ENCODE results near the gene PIP5K1B. TPM values are rescaled to one million over a fixed set of nuclear protein-coding genes. Genes with fewer than 3 reads are reported as not detected.
"Not testable (repeated sequence)": the region's sequence is repeated elsewhere in the genome, so short reads cannot be mapped to it uniquely, and the experiment has no call there.

The PIP5K1B gene
- total and polyA plus RNA-seq, 12 donors, result 2.1 to 24.0 (median 9.7) TPM

GRCh38 chr9:68694125-68694524 is 10.9 kb upstream of the PIP5K1B start:
- H3K9me3 ChIP-seq (replicated peaks in 1 of 3), result no peaks in the 10 kb centered on the region
- no peaks in the 10 kb centered on the region for H3K4me1 ChIP-seq (replicated peaks in 1 of 2)
- no peak overlapping the region for H3K27ac ChIP-seq
- no peaks in the 10 kb centered on the region for H3K36me3 ChIP-seq (replicated peaks in 1 of 2)
- intact Hi-C loops (cut with DNase I), result no loop called here
- H3K4me3 ChIP-seq, result no peak overlapping the region
- TF ChIP-seq CTCF (IDR thresholded peaks at IDR 0.05) (no peak), POLR2A (IDR thresholded peaks at IDR 0.05) (no peak)
- WGBS, 4 donors, result 85 to 91% (median 89%) methylated on average over 4 of the region's 4 CpGs
- DNase-seq, result no peak
- H3K27me3 ChIP-seq, result no peaks in the 10 kb centered on the region

- no peaks in the 10 kb centered on the region for H3K4me1 ChIP-seq (replicated peaks in 1 of 2)
- H3K36me3 ChIP-seq (replicated peaks in 1 of 2), result no peaks in the 10 kb centered on the region
- no peaks in the 10 kb centered on the region for H3K9me3 ChIP-seq (replicated peaks in 1 of 3)
- no peaks in the 10 kb centered on the region for H3K27me3 ChIP-seq
- no peak overlapping the region for H3K4me3 ChIP-seq
- intact Hi-C loops (cut with DNase I), result no loop called here
- TF ChIP-seq POLR2A (IDR thresholded peaks at IDR 0.05) (no peak), CTCF (IDR thresholded peaks at IDR 0.05) (no peak)
- 67 to 80% (median 74%) methylated on average over 3 to 4 of the region's 4 CpGs for WGBS, 4 donors
- no peak overlapping the region for H3K27ac ChIP-seq
- no peak for DNase-seq
These were observed 7.2 kb upstream of the PIP5K1B start for GRCh38 chr9:68697851-68698250.

DNA sequence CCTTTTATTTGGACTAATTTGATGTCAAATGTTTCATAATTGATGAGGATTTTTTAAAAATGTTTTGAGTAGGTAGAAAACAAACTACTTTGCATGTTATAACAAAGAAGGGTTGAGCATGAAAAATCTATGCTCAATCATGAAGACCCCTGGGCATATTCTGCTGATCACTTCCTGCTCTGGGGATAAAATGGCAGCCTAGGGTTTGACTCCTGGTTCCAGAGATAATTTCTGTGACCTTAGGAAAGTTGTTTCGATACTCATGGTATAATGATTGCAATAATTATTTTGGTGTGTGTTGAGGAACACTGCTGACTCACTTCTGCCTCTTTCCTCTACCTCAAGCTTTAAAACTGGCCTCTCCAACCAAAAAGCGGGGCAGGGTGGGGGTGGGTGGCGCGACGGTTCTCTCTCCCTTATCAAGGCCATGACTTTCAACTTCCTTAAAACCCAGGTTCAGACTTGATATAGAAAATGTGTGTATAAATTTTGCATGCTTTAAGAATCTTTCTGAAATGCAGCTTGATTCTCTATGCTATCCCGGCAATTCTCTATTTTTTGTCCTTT is 6.0 kb upstream of the PIP5K1B start:
- DNase-seq, result no peak
- H3K27ac ChIP-seq, result no peak overlapping the region
- H3K4me3 ChIP-seq, result no peak overlapping the region
- H3K36me3 ChIP-seq (replicated peaks in 1 of 2), result no peaks in the 10 kb centered on the region
- no peaks in the 10 kb centered on the region for H3K9me3 ChIP-seq (replicated peaks in 1 of 3)
- intact Hi-C loops (cut with DNase I), result no loop called here
- H3K27me3 ChIP-seq, result no peaks in the 10 kb centered on the region
- no peak for TF ChIP-seq POLR2A (IDR thresholded peaks at IDR 0.05)
- TF ChIP-seq CTCF (IDR thresholded peaks at IDR 0.05), result no peak
- WGBS, 4 donors, result 67 to 77% (median 69%) methylated on average over 6 of the region's 6 CpGs
- peaks cover 0 to 3% of the 10 kb centered on the region in 2 donors for H3K4me1 ChIP-seq (replicated peaks in 1 of 2)

DNA sequence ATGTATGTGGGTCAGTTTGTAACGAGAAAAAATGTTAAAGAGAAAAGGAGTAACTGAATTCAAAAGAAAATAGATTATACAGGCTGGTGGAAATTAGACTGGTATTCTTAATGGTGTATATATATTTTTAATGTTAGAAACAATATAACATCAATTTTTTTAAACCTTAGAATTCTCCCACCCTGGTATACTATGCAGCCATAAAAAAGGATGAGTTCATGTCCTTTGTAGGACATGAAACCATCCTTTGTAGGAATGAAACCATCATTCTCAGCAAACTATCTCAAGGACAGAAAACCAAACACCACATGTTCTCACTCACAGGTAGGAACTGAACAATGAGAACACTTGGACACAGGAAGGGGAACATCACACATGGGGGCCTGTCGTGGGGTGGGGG is 5.4 kb upstream of the PIP5K1B start:
- not testable (repeated sequence) for H3K4me1 ChIP-seq (replicated peaks in 1 of 2); H3K27me3 ChIP-seq; H3K4me3 ChIP-seq; H3K27ac ChIP-seq; H3K9me3 ChIP-seq (replicated peaks in 1 of 3); DNase-seq; H3K36me3 ChIP-seq (replicated peaks in 1 of 2)
- intact Hi-C loops (cut with DNase I), result loop anchor here (10.0 kb wide), 2 partner anchors 115 to 305 kb away; no protein-coding TSS in a partner anchor
- 86 to 92% (median 90%) methylated on average over 2 of the region's 2 CpGs for WGBS, 4 donors

DNA sequence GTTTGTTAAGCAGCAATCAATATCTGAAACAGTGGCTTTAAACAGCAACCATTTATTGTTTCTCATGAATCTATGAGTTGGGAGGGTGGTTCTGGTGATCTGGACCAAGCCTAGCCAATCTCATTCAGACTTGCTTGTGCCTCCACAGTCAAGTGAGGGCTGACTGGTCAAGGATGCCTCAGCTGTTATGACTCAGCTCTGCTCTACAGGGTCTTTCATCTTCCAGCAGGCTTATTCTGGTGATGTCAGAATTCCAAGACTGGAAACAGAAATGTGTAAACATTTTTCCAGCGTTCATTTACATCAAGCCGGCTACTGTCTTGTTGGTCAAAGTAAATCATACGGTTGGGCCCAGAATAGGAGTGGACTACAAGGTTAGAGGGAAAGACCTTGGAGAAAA is 2.5 kb upstream of the PIP5K1B start:
- Histone ChIP-seq H3K4me3 (no peak overlapping the region), H3K27me3 (no peaks in the 10 kb centered on the region), H3K4me1 (replicated peaks in 1 of 2) (peaks cover 9 to 11% of the 10 kb centered on the region in 2 donors), H3K36me3 (replicated peaks in 1 of 2) (no peaks in the 10 kb centered on the region), H3K27ac (no peak overlapping the region), H3K9me3 (replicated peaks in 1 of 3) (no peaks in the 10 kb centered on the region)
- no peak for TF ChIP-seq POLR2A (IDR thresholded peaks at IDR 0.05)
- no peak for TF ChIP-seq CTCF (IDR thresholded peaks at IDR 0.05)
- DNase-seq, result peak in 4 of 7 donors; percentile 19 to 33 (median 26)
- intact Hi-C loops (cut with DNase I), result loop anchor here (10.0 kb wide), 2 partner anchors 118 to 302 kb away; no protein-coding TSS in a partner anchor
- WGBS, 4 donors, result 65 to 71% (median 70%) methylated on average over 3 of the region's 3 CpGs
